Breast epithelium (tissue), 4 donors: Measurements from ENCODE around the gene PNPLA5. TPM values are rescaled to one million over a fixed set of nuclear protein-coding genes. Genes with fewer than 3 reads are reported as not detected.
"Not testable (repeated sequence)": the region's sequence is repeated elsewhere in the genome, so short reads cannot be mapped to it uniquely, and the experiment has no call there.

Experiments used
- DNase-seq, 2 donors: peaks; one replicate each; pipeline ENCODE4 v3.0.0-alpha.2; 2019; ENCODE audit warnings: low spot score in 2 of 2
- H3K27ac ChIP-seq, 2 donors: fragments of 200-600 bp; sonication (generic) in 1 of 2; one replicate each; pipeline ENCODE4 v1.5.1; 2016 to 2019; ENCODE audit warnings: mild to moderate bottlenecking in 1 of 2
- H3K27me3 ChIP-seq, 2 donors: fragments of 200-600 bp; sonication (generic) in 1 of 2; one replicate each; pipeline versions ENCODE4 v1.5.1 to v1.6.0; 2017 to 2019; ENCODE audit warnings: control low read depth in 1 of 2, mild to moderate bottlenecking in 1 of 2
- H3K36me3 ChIP-seq: fragments of 200-600 bp; one replicate; pipeline ENCODE4 v1.5.1; 2019
- H3K4me1 ChIP-seq, 2 donors: fragments of 200-600 bp; sonication (generic); one replicate each; pipeline ENCODE4 v1.5.1; 2016 to 2019; ENCODE audit warnings: control low read depth in 1 of 2
- H3K4me3 ChIP-seq, 3 donors: fragments of 200-600 bp; sonication (generic); 1 replicate in 2 of 3; 2 replicates in 1 of 3; pipeline ENCODE4 v1.5.1; 2016 to 2019; ENCODE audit warnings: mild to moderate bottlenecking in 3 of 3, moderate library complexity in 2 of 3
- H3K9me3 ChIP-seq, 2 donors: fragments of 200-600 bp; sonication (generic) in 1 of 2; one replicate each; pipeline ENCODE4 v1.5.1; 2016 to 2019; ENCODE audit warnings: control low read depth in 1 of 2
- POLR2A ChIP-seq: fragments of 450-650 bp; IDR thresholded peaks from one replicate; pipeline ENCODE4 v1.6.1; 2016; ENCODE audit warnings: antibody characterized with exemption, mild to moderate bottlenecking, moderate library complexity
- POLR2AphosphoS5 ChIP-seq, 3 donors: sonication (generic); formaldehyde crosslinking; IDR thresholded peaks; one replicate each; pipeline ENCODE4 v1.6.1; 2017; ENCODE audit warnings: antibody characterized with exemption in 3 of 3
- intact Hi-C: fragments of 100-400 bp; cut with DNase I; formaldehyde crosslinking; loops from one replicate; pipeline ENCODE4 v1.15.1; 2023; ENCODE audit warnings: low total_unique reads
- total RNA-seq, 3 donors: library from RNA; depleted of rRNA; stranded (reverse); fragments of >200 nt; gene quantifications; one replicate each; pipeline ENCODE4 v1.1.0, GENCODE V29; 2016
- TF ChIP-seq, protein P1 (sequence below), 3 donors: fragments of 450-650 bp; IDR thresholded peaks; one replicate each; pipeline ENCODE4 v1.5.1; 2016 to 2017; ENCODE audit warnings: antibody characterized with exemption in 3 of 3, mild to moderate bottlenecking in 3 of 3, moderate library complexity in 3 of 3

The PNPLA5 gene
- total RNA-seq, 3 donors from 2014 or later: not detected

DNA sequence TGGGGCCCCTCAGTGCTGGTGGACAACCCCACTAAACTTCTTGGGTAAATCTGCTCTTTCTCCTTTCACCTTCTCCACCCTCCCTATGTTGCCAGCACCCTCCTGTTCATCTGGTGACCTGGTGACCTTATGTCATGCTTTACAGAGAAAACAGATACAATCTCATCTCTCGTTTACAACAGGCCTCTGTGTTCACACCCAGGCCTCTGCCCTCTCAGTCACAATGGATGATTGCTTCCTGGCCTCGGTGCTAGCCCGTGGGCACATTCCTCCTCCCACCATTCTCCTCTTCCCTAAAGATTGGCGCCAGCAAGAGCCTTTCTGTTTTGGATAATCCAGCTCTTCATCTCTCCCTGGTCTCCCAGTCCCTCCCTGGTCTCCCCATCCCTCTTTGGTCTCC, 19.5 kb upstream of the PNPLA5 start:
- no peak for DNase-seq
- H3K4me3 ChIP-seq: no peak overlapping the region
- no peaks in the 10 kb centered on the region for H3K9me3 ChIP-seq
- no peaks in the 10 kb centered on the region for H3K4me1 ChIP-seq
- TF ChIP-seq POLR2A: no peak
- intact Hi-C loops: no loop called here
- no peaks in the 10 kb centered on the region for H3K36me3 ChIP-seq
- no peaks in the 10 kb centered on the region for H3K27me3 ChIP-seq
- H3K27ac ChIP-seq: no peak overlapping the region

DNA sequence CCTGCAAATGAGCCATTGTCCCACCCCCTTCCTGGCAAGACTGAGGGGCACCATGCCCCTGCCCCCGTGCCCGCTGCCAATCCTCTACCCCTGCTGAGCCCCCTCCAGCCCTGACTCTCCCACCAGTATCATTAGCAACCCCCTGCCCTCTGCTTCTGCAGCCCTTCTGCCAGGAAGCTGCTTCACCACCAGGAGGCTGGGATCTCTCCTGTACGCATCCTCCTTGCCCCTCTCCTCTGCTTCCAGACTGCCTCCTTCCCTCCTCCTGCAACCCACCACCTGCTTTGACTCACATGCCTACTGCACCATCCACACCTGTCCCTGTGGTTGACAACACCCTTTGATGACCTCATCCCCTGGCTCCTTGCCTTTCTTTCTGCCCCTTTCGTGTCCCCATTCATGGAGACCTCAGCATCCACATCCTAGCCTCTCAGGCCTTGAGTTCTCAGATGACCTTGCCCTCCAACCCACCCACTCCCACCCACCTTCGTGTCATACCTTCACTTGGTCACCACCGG, 18.4 kb upstream of the PNPLA5 start:
- TF ChIP-seq POLR2AphosphoS5 (IDR thresholded peaks at IDR 0.05) (no peak), POLR2A (no peak)
- TF ChIP-seq, protein P1, sequence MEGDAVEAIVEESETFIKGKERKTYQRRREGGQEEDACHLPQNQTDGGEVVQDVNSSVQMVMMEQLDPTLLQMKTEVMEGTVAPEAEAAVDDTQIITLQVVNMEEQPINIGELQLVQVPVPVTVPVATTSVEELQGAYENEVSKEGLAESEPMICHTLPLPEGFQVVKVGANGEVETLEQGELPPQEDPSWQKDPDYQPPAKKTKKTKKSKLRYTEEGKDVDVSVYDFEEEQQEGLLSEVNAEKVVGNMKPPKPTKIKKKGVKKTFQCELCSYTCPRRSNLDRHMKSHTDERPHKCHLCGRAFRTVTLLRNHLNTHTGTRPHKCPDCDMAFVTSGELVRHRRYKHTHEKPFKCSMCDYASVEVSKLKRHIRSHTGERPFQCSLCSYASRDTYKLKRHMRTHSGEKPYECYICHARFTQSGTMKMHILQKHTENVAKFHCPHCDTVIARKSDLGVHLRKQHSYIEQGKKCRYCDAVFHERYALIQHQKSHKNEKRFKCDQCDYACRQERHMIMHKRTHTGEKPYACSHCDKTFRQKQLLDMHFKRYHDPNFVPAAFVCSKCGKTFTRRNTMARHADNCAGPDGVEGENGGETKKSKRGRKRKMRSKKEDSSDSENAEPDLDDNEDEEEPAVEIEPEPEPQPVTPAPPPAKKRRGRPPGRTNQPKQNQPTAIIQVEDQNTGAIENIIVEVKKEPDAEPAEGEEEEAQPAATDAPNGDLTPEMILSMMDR (IDR thresholded peaks at IDR 0.05): no peak
- intact Hi-C loops: no loop called here
- Histone ChIP-seq H3K9me3 (no peaks in the 10 kb centered on the region), H3K27ac (no peak overlapping the region), H3K4me3 (no peak overlapping the region), H3K27me3 (no peaks in the 10 kb centered on the region), H3K4me1 (no peaks in the 10 kb centered on the region), H3K36me3 (no peaks in the 10 kb centered on the region)
- DNase-seq: no peak

DNA sequence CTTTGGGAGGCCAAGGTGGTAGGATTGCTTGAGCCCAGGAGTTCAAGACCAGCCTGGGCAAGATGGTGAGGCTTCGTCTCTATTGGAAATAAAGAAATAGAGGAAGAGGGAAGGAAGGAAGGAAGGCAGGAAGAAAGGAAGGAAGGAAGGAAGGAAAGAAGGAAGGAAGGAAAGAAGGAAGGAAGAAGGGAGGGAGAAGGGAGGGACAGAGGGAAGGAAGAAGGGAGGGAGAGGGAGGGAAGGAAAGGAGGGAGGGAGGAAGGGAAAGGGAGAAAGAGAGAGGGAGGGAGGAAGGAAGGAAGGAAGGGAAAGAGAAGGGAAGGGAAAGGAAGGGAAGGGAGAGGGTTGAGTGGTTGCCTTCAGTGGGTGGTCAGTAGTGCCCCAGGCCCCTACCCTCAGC, 17.9 kb upstream of the PNPLA5 start:
- Histone ChIP-seq H3K36me3 (no peaks in the 10 kb centered on the region), H3K27ac (no peak overlapping the region), H3K27me3 (no peaks in the 10 kb centered on the region), H3K4me1 (no peaks in the 10 kb centered on the region), H3K9me3 (no peaks in the 10 kb centered on the region), H3K4me3 (no peak overlapping the region)
- DNase-seq: no peak
- intact Hi-C loops: no loop called here
- no peak for TF ChIP-seq POLR2A
- no peak for TF ChIP-seq POLR2AphosphoS5 (IDR thresholded peaks at IDR 0.05)
- TF ChIP-seq, protein P1 (IDR thresholded peaks at IDR 0.05): no peak

DNA sequence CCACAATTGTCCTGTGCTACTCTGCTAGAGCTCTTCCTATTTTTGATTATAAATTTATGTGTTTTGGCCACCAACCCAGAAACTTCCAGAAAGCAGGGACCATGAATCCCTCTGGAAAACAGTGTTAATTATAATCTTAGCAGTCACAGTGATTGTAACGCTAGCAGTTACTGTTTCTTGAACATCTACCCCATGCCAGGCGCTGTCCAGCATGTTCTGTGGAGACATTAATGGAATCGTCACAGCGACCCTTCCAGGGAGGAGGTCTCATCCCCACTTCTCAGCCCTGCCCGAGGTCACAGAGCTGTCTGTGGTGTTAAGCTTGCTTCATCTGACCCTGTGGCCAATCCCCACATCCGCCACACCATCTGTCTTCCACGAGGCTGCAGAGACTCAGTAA, 13.9 kb upstream of the PNPLA5 start:
- no peak overlapping the region for H3K4me3 ChIP-seq
- no peak for DNase-seq
- no peaks in the 10 kb centered on the region for H3K36me3 ChIP-seq
- no peaks in the 10 kb centered on the region for H3K27me3 ChIP-seq
- no peaks in the 10 kb centered on the region for H3K9me3 ChIP-seq
- no peaks in the 10 kb centered on the region for H3K4me1 ChIP-seq
- no peak overlapping the region for H3K27ac ChIP-seq
- intact Hi-C loops: no loop called here
- no peak for TF ChIP-seq POLR2AphosphoS5 (IDR thresholded peaks at IDR 0.05)
- TF ChIP-seq POLR2A: no peak

DNA sequence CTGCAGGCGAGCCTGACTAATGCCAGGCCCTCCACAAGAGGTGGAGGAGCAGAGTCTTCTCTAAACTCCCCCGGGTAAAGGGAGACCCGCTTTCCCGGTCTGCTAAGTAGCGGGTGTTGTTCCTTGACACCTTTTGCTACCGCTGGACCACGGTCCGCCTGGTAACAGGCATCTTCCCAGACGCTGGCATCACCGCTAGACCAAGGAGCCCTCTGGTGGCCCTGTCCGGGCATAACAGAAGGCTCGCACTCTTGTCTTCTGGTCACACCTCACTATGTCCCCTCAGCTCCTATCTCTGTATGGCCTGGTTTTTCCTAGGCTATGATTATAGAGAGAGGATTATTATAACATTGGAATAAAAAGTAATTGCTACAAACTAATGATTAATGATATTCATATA, 12.6 kb upstream of the PNPLA5 start:
- intact Hi-C loops, H3K4me3 ChIP-seq, H3K27me3 ChIP-seq, DNase-seq, H3K9me3 ChIP-seq, H3K27ac ChIP-seq, H3K4me1 ChIP-seq, H3K36me3 ChIP-seq: not testable (repeated sequence)

DNA sequence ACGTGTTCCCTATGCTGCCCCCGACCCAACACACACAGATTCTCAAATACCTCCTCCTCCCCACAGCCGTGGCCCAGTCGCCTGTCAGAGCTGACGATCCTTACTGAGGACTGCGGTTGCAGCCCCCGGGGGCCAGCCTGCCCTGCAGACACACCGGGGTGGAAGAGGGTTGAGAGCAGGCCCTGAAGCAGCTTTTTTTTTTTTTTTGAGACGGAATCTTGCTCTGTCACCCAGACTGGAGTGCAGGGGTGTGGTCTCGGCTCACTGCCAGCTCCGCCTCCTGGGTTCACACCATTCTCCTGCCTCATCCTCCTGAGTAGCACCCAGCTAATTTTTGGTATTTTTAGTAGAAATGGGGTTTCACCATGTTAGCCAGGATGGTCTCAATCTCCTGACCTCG, 11.2 kb upstream of the PNPLA5 start:
- intact Hi-C loops, H3K9me3 ChIP-seq, DNase-seq, H3K4me3 ChIP-seq, H3K27me3 ChIP-seq, H3K27ac ChIP-seq, H3K36me3 ChIP-seq, H3K4me1 ChIP-seq: not testable (repeated sequence)

DNA sequence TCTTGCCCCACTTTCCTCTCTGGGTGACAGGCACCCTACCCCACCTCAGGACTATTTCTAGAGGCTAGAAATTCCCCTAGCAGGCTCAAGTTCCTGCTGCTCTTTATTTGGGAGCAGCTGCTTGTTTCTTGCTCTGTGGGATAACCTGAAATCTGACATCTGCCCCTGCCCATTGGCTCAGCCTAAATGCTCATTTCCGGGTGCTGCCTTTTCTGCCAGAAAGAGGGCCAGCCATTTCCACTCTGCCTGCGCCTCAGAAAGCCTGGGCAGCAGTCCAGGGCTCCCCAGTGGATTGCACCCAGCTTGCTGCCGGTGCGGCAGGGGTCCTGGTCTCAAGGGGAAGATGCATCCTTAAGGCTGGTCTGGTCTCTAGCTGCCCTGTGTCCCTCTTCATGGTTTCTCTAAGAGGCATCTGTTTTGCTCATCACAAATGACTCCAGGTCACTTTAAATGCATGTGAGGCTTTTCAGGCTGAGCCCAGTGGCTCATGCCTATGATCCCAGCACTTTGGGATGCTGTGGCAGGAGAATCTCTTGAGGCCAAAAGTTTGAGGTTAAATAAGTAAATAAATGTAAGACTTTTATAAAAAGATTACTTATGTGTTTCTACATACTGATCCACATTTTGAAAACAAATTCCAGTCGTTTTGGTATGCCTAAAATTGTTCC, 10.3 kb upstream of the PNPLA5 start:
- no peak for TF ChIP-seq POLR2A
- TF ChIP-seq POLR2AphosphoS5 (IDR thresholded peaks at IDR 0.05): no peak
- TF ChIP-seq, protein P1 (IDR thresholded peaks at IDR 0.05): no peak
- Histone ChIP-seq H3K27me3 (no peaks in the 10 kb centered on the region), H3K36me3 (no peaks in the 10 kb centered on the region), H3K9me3 (no peaks in the 10 kb centered on the region), H3K4me1 (no peaks in the 10 kb centered on the region), H3K4me3 (no peak overlapping the region), H3K27ac (no peak overlapping the region)
- intact Hi-C loops: no loop called here
- DNase-seq: no peak
